ENCODE measurements around the gene SPDYC. TPM values are rescaled to one million over a fixed set of nuclear protein-coding genes. Genes with fewer than 3 reads are reported as not detected.

Gene SPDYC
- polyA plus RNA-seq, 3 donors, result 0.64 TPM; not detected in 2

- no peaks in the 10 kb centered on the region for H3K27me3 ChIP-seq (ENCODE audit: control insufficient read depth in 2 of 2, insufficient read depth in 2 of 2, low read length in 2 of 2)
- peak overlapping the region; percentile 66 to 98 (median 91) for H3K4me3 ChIP-seq (replicated peaks in 1 of 3; ENCODE audit: low read depth in 2 of 3, low read length in 3 of 3)
- H3K4me1 Mint-ChIP-seq, result peaks cover 36% of the 10 kb centered on the region
- intact Hi-C loops (cut with micrococcal nuclease), result loop anchor here (5.0 kb wide), 3 partner anchors 35 to 70 kb away; partner anchors contain the start of gene TM7SF2 (in 1 of the 2)
- H3K9ac ChIP-seq (ENCODE audit: insufficient read depth, low read length, poor library complexity, severe bottlenecking), result peak overlapping the region; percentile 91
- no peak for DNase-seq
- peaks cover 27 to 36% of the 10 kb centered on the region in 2 donors for H3K36me3 Mint-ChIP-seq
- peak overlapping the region; percentile 48 to 80 for H3K27ac ChIP-seq (ENCODE audit: low read depth in 1 of 2, low read length in 2 of 2)
- peaks cover 24 to 41% of the 10 kb centered on the region in 2 donors for H3K36me3 ChIP-seq (replicated peaks in 1 of 2; ENCODE audit: control insufficient read depth in 1 of 2, insufficient read depth in 2 of 2, low read length in 2 of 2)
- H4K20me1 ChIP-seq (ENCODE audit: insufficient read depth, low read length), result peaks cover 43% of the 10 kb centered on the region
- no peaks in the 10 kb centered on the region for H3K9me3 ChIP-seq (replicated peaks in 1 of 2; ENCODE audit: control insufficient read depth in 1 of 2, insufficient read depth in 1 of 2, low read length in 2 of 2)
- H3K4me3 Mint-ChIP-seq, result peak overlapping the region; percentile 89 to 92
- peaks cover 22 to 29% of the 10 kb centered on the region in 2 donors for H3K4me1 ChIP-seq (ENCODE audit: control insufficient read depth in 1 of 2, insufficient read depth in 2 of 2, low read length in 2 of 2)
- 58% methylated on average over 17 of the region's 23 CpGs for WGBS (ENCODE audit: insufficient coverage)
- peak overlapping the region; percentile 83 for H3K4me2 ChIP-seq (replicated peaks; ENCODE audit: extremely low read depth, low read length, poor library complexity, severe bottlenecking)
- peak overlapping the region; percentile 87 for H2AFZ ChIP-seq (ENCODE audit: insufficient read depth, low read depth, low read length, poor library complexity, severe bottlenecking)
- peaks cover 0 to 3% (median 0%) of the 10 kb centered on the region in 7 donors for H3K9me3 Mint-ChIP-seq
- peak overlapping the region in 6 of 7 donors; percentile 28 to 92 (median 50) for H3K27ac Mint-ChIP-seq
- H3K79me2 ChIP-seq (ENCODE audit: insufficient read depth, low read length), result peaks cover 44% of the 10 kb centered on the region
- TF ChIP-seq CTCF (IDR thresholded peaks at IDR 0.05), result no peak
- no peaks in the 10 kb centered on the region for H3K27me3 Mint-ChIP-seq (ENCODE audit: low read depth in 3 of 3)
Observed at GRCh38 chr11:65182258-65183170, 12.5 kb downstream of the SPDYC start.

GRCh38 chr11:65183201-65183891 lies 13.3 kb downstream of the SPDYC start:
- Histone ChIP-seq H3K27ac (ENCODE audit: low read depth in 1 of 2, low read length in 2 of 2) (peak overlapping the region in 1 of 2 donors; percentile 80), H3K27me3 (ENCODE audit: control insufficient read depth in 2 of 2, insufficient read depth in 2 of 2, low read length in 2 of 2) (no peaks in the 10 kb centered on the region), H4K20me1 (ENCODE audit: insufficient read depth, low read length) (peaks cover 43% of the 10 kb centered on the region), H3K36me3 (replicated peaks in 1 of 2; ENCODE audit: control insufficient read depth in 1 of 2, insufficient read depth in 2 of 2, low read length in 2 of 2) (peaks cover 31 to 48% of the 10 kb centered on the region in 2 donors), H3K79me2 (ENCODE audit: insufficient read depth, low read length) (peaks cover 44% of the 10 kb centered on the region), H3K4me3 (replicated peaks in 1 of 3; ENCODE audit: low read depth in 2 of 3, low read length in 3 of 3) (peak overlapping the region in 1 of 3 experiments; percentile 91), H3K4me1 (ENCODE audit: control insufficient read depth in 1 of 2, insufficient read depth in 2 of 2, low read length in 2 of 2) (peaks cover 22 to 29% of the 10 kb centered on the region in 2 donors), H3K4me2 (replicated peaks; ENCODE audit: extremely low read depth, low read length, poor library complexity, severe bottlenecking) (peak overlapping the region; percentile 83), H3K9ac (ENCODE audit: insufficient read depth, low read length, poor library complexity, severe bottlenecking) (peak overlapping the region; percentile 91), H2AFZ (ENCODE audit: insufficient read depth, low read depth, low read length, poor library complexity, severe bottlenecking) (no peak overlapping the region), H3K9me3 (replicated peaks in 1 of 2; ENCODE audit: control insufficient read depth in 1 of 2, insufficient read depth in 1 of 2, low read length in 2 of 2) (no peaks in the 10 kb centered on the region)
- peaks cover 31 to 41% of the 10 kb centered on the region in 2 donors for H3K36me3 Mint-ChIP-seq
- WGBS (ENCODE audit: insufficient coverage), result 79% methylated on average over 8 of the region's 19 CpGs
- peak overlapping the region in 1 of 2 donors; percentile 39 for H3K4me3 Mint-ChIP-seq
- intact Hi-C loops (cut with micrococcal nuclease), result loop anchor here (5.0 kb wide), 3 partner anchors 36 to 71 kb away; partner anchors contain the start of gene TM7SF2 (in 1 of the 2)
- DNase-seq, result no peak
- no peaks in the 10 kb centered on the region for H3K27me3 Mint-ChIP-seq (ENCODE audit: low read depth in 3 of 3)
- peaks cover 0 to 3% (median 0%) of the 10 kb centered on the region in 7 donors for H3K9me3 Mint-ChIP-seq
- peaks cover 36% of the 10 kb centered on the region for H3K4me1 Mint-ChIP-seq
- no peak overlapping the region for H3K27ac Mint-ChIP-seq
- TF ChIP-seq CTCF (IDR thresholded peaks at IDR 0.05), result no peak
